ENCODE measurements around the gene APBB3. TPM values are rescaled to one million over a fixed set of nuclear protein-coding genes. Genes with fewer than 3 reads are reported as not detected.

Gene APBB3
- total RNA-seq, 1 donor from 2014 or later, result 61.4 TPM

DNA sequence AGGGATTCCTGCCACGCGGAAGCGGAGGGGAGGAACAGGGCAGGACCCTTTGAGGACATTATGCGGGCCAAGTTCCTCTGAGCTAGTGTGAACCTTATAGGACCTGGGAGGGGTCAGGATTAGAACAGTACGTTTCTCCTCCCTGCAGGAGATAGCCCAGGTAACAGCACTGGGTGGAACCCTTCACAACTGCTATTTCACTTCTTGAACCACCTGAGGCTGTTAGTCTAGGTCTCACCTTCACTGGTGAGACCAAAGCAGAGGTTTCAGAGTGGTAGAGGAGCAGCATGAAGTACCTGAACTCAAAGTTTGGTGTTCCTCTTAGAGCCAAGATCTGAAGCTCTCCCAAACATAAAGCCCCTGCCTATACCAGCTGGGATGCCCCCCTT, 16.1 kb downstream of the APBB3 start:
- Mint-ChIP-seq H3K27ac (peak overlapping the region; percentile 86), H3K27me3 (no peaks in the 10 kb centered on the region), H3K9me3 (no peaks in the 10 kb centered on the region), H3K36me3 (peaks cover 11% of the 10 kb centered on the region), H3K4me3 (peak overlapping the region; percentile 84), H3K4me1 (ENCODE audit: unreplicated experiment) (peaks cover 13% of the 10 kb centered on the region)
- no peak for DNase-seq (ENCODE audit: extremely low spot score, unreplicated experiment)
- no peak for TF ChIP-seq CTCF (conservative IDR thresholded peaks at IDR 0.05)

- Mint-ChIP-seq H3K36me3 (peaks cover 11% of the 10 kb centered on the region), H3K27ac (peak within 1 kb of the TSS; percentile 86), H3K9me3 (no peaks in the 10 kb centered on the region), H3K27me3 (no peaks in the 10 kb centered on the region), H3K4me1 (ENCODE audit: unreplicated experiment) (peaks cover 13% of the 10 kb centered on the region), H3K4me3 (peak within 1 kb of the TSS; percentile 84)
- peak; percentile 81 for TF ChIP-seq CTCF (conservative IDR thresholded peaks at IDR 0.05)
- peak; percentile 94 for DNase-seq (ENCODE audit: extremely low spot score, unreplicated experiment)
Observed at GRCh38 chr5:140547508-140548299, 16.7 kb downstream of the APBB3 start, which contains the start of gene EIF4EBP3. Gene EIF4EBP3 (plus strand): TSS chr5:140547662. CDS start chr5:140547738, 76 bp downstream.

DNA sequence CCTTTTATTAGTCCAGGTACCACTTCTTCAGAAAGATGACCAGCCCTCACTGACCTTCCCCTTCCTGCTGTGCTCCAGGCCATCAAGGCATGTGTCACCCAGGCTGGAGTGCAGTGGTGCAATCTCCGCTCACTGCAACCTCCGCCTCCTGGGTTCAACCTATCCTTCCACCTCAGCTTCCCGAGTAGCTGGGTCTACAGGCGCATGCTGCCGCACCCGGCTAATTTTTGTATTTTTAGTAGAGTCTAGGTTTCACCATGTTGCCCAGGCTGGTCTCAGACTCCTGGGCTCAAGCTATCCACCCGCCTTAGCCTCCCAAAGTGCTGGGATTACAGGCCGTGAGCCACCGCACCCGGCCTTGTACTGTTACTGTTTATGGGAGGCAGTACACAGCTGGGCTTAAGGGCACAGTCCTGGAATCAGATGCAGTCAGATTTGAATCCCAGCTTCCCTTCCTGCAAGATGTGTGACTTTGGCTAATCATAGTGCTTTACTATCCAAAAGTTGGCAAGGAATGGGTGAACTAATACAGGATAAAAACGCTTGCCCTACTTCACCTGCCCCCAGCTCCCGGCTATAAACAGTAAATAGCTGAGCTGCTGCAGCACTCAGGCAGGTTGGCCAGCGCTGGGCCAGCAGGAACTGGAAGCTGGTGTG, 17.4 kb downstream of the APBB3 start:
- Mint-ChIP-seq H3K9me3 (no peaks in the 10 kb centered on the region), H3K4me1 (ENCODE audit: unreplicated experiment) (peaks cover 13% of the 10 kb centered on the region), H3K36me3 (peaks cover 11% of the 10 kb centered on the region), H3K27ac (peak overlapping the region; percentile 86), H3K4me3 (peak overlapping the region; percentile 84), H3K27me3 (no peaks in the 10 kb centered on the region)
- no peak for TF ChIP-seq CTCF (conservative IDR thresholded peaks at IDR 0.05)
- DNase-seq (ENCODE audit: extremely low spot score, unreplicated experiment), result no peak

GRCh38 chr5:140545606-140546005, 18.8 kb downstream of the APBB3 start:
- no peaks in the 10 kb centered on the region for H3K9me3 Mint-ChIP-seq
- no peak for DNase-seq (ENCODE audit: extremely low spot score, unreplicated experiment)
- H3K4me3 Mint-ChIP-seq, result no peak overlapping the region
- H3K36me3 Mint-ChIP-seq, result peaks cover 11% of the 10 kb centered on the region
- H3K27me3 Mint-ChIP-seq, result no peaks in the 10 kb centered on the region
- TF ChIP-seq CTCF (conservative IDR thresholded peaks at IDR 0.05), result no peak
- peaks cover 13% of the 10 kb centered on the region for H3K4me1 Mint-ChIP-seq (ENCODE audit: unreplicated experiment)
- peak overlapping the region; percentile 86 for H3K27ac Mint-ChIP-seq

DNA sequence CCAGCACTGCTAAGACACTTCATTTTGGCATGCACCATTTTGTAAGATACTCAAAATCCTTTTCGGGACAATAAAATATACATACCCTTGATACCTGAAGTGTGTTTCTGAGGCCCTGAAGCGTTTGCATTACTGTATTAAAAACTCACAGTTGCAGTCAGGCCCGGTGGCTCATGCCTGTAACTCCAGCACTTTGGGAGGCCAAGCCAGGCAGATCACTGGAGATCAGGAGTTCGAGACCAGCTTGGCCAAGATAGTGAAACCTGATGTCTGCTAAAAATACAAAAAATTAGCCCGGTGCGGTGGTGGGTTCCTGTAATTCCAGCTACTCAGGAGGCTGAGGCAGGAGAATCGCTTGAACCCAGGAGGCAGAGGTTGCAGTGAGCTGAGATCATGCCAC, 19.4 kb downstream of the APBB3 start:
- DNase-seq (ENCODE audit: extremely low spot score, unreplicated experiment), result no peak
- Mint-ChIP-seq H3K27ac (no peak overlapping the region), H3K4me3 (no peak overlapping the region), H3K4me1 (ENCODE audit: unreplicated experiment) (peaks cover 13% of the 10 kb centered on the region), H3K27me3 (no peaks in the 10 kb centered on the region), H3K36me3 (peaks cover 11% of the 10 kb centered on the region), H3K9me3 (no peaks in the 10 kb centered on the region)
- TF ChIP-seq CTCF (conservative IDR thresholded peaks at IDR 0.05), result no peak
